Glomerular endothelial cell (primary cell): ENCODE data around the gene STON2. TPM values are rescaled to one million over a fixed set of nuclear protein-coding genes. Genes with fewer than 3 reads are reported as not detected.
"Not testable (repeated sequence)": the region's sequence is repeated elsewhere in the genome, so short reads cannot be mapped to it uniquely, and the experiment has no call there.

Experiments
- DNase-seq: peaks from one replicate; pipeline ENCODE4 v3.0.0-alpha.2; 2011; ENCODE audit warnings: low read depth, low spot score; ENCODE audit errors: extremely low read depth
- total RNA-seq: library from RNA; depleted of rRNA; stranded (reverse); fragments of >200 nt; gene quantifications from 2 replicates; pipeline ENCODE4 v1.2.3, GENCODE V29; 2015

STON2 gene, protein sequence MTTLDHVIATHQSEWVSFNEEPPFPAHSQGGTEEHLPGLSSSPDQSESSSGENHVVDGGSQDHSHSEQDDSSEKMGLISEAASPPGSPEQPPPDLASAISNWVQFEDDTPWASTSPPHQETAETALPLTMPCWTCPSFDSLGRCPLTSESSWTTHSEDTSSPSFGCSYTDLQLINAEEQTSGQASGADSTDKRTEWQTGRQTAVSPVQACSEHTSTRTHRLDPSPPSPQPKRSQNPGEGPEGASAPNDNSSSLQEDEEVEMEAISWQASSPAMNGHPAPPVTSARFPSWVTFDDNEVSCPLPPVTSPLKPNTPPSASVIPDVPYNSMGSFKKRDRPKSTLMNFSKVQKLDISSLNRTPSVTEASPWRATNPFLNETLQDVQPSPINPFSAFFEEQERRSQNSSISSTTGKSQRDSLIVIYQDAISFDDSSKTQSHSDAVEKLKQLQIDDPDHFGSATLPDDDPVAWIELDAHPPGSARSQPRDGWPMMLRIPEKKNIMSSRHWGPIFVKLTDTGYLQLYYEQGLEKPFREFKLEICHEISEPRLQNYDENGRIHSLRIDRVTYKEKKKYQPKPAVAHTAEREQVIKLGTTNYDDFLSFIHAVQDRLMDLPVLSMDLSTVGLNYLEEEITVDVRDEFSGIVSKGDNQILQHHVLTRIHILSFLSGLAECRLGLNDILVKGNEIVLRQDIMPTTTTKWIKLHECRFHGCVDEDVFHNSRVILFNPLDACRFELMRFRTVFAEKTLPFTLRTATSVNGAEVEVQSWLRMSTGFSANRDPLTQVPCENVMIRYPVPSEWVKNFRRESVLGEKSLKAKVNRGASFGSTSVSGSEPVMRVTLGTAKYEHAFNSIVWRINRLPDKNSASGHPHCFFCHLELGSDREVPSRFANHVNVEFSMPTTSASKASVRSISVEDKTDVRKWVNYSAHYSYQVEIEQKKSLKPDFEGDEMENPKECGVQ
- total RNA-seq = 3.4 and 6.4 TPM in 2 replicates

DNA sequence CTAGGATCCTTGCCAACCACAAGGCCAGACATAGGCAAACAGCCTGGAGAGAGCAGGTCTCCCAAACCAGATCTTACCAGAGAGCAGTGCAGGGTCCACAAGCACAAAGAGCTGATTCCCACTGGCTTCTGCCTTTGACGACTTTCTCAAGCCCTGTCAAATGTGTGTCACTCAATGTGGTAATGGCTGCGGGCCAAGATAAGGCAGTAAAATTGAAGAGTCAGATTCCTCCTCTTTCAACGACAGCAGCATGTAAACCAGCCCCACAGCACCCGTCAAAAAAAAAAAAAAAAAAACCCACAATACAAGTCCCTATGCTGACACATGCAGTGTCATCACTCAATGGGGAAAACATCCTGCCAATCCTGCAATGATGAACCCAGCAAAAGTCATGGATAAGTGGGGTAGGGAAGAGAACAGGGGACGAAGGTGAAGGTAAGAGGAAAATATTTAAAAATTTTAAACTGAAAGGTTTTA lies at the start of gene STON2:
Gene STON2 (minus strand): TSS at position 123 of the 477 bp plus-strand sequence. CDS start 1,942 bp downstream, outside the sequence.
- DNase-seq = no peak

DNA sequence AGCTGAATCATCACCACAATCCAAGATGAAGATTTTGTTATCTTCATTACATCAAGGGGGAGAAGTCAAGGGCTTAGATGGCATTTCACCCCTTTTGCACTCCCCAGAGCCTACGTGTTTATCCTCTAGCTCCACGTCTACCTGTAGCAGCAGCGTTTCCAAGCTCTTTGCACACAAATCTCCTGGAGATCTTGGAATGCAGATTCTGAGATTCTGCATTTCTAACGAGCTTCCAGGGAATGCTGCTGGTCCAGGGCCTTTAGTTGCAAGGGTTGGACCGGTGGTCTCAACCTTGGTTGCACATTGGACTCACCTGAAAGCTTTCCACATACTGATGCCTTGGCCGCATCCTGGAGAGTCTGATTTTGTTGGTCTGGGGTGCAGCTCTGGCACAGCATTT lies 49.5 kb upstream of the STON2 start:
- DNase-seq = no peak

DNA sequence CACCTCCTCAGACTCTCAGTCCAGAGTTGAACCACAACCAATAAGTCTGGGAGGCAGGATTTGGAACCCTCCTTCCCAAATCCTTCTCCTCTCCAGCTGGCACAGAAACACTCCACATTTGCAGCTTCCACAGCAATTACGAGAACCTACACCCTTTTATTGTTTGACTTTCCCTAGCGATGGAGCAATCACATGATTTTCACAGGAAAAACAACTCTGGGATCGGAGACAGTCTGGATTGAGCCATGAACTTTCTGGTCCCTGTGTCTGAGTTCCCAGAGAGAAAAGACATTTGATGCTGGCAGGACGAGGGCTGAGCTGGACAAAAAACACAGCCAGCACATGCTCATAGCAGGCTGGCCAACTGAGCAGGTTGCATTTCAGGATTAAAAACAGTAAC lies 49.0 kb upstream of the STON2 start:
- DNase-seq = no peak

DNA sequence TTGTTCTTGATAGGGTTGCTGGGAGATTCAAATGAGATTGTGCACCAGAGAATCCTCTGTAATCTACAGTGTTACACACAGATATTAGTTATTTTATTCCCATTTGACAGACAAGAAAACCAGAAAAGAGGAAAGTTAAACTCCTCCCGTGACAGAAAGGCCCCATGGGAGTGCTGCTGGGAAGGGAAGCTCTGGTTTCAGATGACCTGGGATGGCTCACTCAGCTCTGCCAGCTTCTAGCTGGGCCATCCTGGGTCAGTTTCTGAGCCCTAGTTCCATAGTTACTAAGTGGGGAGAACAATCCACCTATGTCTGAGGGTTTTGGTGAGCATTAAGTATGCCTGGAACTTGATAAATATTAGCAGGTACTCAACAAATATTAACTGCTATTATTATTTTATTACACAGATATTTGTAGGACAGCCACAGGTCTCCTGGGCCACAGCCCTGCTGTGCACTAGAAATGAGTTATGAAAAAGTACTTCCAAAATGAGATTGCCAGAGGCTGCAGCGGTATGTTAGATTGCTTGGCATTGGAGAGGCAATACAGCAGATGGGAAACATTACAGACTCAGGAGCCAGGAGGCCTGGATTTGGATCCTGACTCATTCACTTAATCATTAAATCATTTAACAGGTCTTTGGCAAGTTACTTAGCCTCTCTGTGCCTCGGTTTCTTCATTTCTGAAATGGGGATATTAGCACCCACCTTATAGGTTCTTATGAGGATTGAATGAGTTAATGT lies 47.1 kb upstream of the STON2 start:
- no peak for DNase-seq

DNA sequence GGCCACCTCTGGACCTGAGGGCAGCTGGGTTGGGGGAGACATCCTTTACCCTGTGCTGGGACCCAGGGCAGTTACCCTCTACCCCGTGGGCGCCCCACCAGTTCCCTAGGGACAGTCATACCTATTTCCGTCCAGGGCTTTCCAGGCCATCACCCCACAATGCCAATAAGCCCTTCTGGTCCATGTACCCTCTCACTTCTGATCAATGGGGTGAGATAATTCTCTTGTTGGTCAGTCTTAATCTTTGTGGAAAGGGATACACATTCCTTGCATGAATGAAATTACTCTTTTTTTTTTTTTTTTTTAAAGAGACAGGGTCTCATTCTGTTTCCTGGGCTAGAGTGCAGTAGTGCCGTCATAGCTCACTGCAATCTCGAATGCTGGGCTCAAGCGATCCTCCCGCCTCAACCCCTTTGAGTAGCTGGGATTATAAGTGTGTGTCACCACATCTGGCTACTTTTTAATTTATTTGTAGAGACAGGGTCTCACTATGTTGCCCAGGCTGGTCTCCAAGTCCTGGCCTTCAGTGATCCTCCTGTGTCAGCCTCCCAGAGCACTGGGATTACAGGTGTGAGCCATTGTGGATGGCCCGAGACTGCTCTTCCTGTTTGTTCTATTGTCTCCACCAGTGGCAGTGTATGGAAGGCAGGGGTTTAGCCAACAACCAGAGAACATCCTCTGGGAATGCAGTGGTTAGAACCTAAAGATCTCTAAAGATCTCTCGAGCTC lies 46.3 kb upstream of the STON2 start:
- DNase-seq = no peak

DNA sequence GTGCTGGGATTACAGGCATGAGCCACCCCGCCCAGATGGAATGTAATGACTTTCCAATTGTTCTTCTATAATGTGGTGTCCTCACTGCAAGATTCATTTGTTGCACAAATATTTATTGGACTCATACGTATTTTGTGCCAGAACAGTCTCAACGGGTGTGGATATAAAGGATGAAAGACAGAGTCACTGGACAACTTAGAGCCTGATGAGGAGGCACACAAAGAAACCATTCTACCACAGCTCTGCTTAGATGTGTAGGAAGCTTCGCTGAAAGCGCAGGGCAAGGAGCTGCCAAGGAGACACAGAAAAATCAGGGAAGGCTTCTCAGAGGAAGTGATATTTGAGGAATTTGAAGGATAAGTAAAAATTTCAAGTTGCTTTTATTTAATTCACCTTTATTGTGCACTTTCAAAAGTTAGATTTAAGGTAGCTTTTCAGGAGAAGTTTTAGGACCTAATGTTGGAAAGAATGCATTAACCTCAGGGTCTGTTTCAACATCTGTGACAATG lies 41.6 kb upstream of the STON2 start:
- DNase-seq = no peak

DNA sequence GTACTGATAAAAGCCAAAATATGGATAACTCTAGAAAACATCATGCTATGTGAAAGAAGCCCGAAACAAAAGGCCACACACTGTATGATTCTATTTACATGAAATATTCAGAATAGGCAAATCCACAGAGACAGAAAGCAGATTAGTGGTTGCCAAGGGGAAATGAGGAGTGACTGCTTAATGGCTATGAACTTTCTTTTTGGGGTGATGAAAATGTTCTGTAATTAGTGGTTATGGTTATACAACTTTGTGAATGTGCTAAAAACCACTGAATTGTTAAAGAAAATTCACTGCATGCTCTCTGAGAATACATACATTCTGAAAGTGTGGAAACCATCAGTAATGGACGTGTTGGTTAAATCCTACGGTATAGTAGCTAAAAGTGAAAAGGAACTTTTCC lies 39.9 kb upstream of the STON2 start:
- no peak for DNase-seq

DNA sequence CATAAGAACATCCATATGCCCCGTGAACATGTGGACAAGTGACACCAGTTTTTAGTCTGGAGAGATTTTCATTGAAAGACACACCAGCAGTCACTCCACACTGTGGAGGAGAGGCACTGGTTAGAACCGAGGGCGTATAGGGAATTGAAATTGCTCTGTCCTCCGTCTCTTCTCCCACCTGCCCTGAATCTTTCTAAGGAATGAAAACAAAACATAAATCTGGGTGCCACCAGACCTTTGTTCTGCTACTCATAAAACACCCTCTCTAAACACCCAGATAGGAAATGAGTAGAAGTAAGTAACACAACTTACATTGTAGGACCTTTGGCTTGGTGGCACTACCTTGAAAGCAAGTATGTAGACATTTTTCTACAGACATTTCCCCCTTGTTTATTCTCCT lies 37.1 kb upstream of the STON2 start:
- DNase-seq = no peak

DNA sequence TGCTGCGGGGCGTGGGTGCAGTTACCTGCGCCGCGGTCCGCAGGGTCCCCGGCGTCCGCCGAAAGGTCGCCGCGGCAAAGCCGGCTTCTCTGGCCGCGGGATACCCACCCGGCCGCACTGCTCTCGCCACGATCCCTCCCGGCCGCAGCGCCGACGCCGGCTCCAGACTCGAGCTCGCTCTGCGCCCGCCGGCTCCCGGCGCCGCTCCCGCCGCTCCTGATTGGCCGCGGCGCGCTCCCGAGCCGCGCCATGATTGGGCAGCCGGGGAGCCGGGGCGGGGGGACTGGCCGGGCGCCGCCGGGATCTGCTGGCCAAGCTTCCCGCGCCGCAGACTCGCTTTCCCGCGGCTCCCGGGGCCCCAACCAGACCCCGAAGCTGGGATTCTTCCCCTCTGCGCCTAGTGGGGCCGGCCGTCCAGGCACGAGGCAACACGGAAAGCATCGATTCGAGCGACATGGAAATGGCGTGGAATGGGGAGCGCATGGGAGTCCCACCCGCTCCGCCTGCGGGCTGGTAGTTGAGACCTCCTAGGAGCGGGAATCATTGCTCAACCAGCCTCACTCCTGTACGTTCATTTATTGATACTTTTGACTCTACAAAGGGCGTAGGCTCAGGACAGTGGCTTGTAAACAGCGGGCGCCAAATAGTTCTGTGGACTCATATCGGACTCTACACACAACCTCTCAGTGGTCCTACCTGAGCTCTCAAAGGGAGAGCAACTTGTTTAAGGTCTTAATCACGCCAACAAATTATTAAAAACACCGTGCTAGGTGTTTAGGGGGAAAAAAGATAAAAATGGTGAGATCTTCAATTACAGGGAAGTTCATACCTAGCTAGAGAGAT lies 36.4 kb upstream of the STON2 start:
- no peak for DNase-seq

DNA sequence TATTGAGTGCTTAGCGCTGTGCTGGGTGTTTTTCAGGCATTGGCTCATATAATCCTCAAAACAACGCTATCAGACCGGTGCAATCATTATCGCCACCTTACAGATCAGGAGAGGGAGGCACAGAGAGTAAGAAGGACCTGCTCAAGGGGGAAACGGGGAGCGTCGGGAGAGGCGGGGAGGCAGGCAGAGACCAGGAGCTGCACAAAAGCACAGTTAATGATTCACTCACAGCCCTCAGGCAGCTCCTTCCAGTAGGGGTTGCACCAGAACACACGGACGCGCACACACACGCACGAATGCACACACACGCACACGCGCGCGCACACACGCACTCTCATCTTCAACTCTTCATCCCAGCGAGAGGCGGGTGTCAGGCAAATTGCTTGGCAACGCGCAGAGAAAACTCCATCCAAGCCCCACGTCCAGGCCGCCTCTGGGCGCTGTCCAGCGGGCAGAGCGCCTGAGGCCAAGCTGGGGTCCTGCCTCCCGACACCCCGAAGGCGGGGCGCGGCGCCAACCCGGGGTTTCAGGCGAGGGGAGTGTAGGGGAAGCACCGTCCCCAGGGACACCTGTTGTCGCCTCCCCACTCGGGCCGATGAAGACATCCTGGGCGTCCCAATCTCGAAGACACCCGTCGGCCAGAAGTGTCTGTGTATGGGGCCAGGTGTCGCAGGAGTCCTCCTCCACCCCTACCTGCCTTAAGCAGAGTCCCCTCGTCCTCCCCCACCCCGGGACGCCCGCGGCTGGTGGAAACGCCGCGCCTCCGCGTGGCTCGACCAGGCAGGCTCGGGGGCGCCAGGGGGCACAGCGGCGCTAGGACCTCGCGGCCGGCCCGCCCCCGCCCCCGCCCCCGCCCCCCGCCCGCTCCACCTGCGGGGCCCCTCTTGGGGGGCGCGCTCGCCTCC lies 35.5 kb upstream of the STON2 start:
- no peak for DNase-seq

DNA sequence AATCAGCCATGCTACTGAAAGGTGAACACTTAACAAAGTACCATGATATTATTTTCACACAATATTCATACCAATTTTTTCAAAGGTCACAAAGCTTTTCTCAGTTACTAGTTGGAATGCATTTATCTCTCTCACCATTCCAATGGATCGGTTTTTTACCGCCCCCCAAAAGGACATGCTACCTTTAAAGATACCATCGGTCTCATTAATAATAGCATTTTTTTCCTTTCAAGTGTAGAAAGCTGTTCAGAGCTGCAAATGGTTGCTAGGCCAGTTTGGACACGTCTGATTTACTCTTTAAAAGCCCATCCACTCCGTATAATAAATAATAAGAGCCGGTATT lies 34.9 kb upstream of the STON2 start:
- no peak for DNase-seq

DNA sequence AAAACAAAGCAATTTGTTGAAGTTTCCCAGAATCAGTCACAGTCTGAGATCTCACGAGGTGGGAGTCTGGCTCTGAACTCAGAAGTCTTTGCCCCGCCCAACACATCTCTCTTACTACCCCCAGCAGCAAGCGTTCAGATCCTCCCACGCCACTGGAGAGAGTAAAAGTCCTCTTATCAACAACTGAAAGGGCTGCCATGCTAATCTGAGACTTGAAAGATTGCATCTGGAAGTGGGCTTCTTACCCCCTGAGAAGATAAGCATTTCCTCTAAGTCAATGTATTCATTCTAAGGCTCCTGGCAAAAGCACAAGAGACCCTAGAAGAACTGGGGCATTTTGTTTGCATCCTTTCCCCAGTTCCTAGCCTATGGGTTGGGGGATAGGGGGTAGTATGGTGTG lies 34.1 kb upstream of the STON2 start:
- no peak for DNase-seq

DNA sequence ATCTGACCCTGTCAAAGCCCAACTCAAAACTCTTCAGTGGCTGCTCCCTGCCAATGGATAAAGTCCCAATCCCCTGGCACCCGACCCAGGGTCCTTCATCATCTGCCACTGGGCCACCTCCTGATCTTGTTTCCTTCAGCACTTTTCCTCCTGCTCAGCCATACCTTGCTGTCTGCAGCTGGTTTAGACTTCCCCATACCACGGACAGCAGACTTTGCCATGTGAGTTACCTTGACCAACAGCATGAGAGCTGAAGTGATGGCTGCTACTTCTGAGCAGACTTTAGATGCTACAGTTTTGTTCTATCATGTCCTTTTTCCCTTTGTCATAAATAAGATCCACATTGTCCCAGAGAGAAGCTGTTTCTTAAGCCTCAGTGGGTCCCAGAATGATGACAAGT lies 33.3 kb upstream of the STON2 start:
- no peak for DNase-seq

DNA sequence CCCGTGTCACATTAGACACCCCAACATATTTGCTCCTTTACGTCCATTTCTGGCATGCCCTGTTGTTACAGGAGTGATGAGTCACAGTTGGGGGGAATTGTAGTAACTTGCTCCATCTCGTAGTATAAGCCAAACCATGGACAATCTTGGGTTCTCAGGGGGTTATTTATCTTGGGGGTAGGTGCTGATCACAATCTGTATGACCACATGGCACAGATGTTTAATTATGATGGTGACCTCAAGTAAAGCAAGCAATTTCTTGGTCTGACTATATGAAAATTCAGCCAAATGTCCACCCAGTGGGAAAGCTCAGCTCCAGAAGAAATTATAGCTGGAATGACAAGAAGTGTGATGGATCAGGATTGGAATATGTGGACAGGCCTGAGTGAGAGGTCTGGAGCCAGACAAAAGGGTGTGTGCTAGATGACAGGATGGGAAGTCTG lies 32.1 kb upstream of the STON2 start:
- no peak for DNase-seq

DNA sequence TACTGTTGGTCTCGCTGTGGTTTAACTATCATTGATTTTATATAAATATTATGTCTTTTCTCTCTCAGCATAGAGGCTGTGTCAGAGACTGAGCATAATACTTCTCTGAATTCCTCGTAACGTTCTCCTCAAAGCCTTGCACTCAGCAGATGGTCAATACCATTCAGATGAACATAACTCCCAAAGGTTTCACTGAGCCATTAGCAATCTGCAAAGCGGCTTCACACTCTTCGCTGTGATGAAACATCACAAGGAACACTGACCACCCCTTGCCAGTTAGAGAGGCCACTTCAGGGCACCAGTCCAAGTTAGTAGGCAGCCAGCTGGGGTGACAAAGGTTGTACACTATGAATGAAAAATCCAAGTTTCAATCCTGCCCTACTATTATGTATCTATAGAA lies 30.1 kb upstream of the STON2 start:
- DNase-seq = no peak

DNA sequence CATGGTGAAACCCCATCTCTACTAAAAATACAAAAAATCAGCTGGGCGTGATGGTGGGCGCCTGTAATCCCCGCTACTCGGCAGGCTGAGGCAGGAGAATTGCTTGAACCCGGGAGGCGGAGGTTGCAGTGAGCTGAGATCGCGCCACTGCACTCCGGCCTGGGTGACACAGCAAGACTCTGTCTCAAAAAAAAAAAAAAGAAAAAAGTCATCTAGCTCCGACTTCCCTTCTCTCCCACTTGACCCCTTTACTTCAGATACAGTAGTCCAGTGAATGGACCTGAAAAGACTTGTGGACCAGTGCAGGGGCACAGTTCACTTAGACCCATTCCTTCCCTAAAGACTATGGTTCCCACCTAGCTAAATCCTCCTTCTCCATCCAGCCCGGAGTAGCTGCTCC lies 29.6 kb upstream of the STON2 start:
- DNase-seq = not testable (repeated sequence)

DNA sequence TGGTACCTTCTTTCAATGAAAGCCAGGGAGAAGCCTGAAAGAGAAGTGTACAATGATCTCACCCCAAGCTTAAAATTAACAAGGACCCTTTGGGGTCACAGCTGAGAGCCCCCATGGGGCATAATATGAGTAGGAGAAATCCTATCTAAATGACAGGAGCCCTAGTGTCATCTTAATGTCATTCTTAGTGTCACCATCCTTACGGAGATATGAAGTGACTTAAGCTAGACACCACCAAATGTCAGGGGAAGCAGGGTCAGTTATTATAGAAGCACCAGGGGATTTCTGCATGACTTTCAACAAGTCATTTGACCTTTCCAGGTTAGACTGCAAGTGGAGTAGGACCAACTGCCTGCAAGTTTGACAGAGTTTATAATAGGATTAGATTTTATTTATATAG lies 28.9 kb upstream of the STON2 start:
- DNase-seq = no peak

DNA sequence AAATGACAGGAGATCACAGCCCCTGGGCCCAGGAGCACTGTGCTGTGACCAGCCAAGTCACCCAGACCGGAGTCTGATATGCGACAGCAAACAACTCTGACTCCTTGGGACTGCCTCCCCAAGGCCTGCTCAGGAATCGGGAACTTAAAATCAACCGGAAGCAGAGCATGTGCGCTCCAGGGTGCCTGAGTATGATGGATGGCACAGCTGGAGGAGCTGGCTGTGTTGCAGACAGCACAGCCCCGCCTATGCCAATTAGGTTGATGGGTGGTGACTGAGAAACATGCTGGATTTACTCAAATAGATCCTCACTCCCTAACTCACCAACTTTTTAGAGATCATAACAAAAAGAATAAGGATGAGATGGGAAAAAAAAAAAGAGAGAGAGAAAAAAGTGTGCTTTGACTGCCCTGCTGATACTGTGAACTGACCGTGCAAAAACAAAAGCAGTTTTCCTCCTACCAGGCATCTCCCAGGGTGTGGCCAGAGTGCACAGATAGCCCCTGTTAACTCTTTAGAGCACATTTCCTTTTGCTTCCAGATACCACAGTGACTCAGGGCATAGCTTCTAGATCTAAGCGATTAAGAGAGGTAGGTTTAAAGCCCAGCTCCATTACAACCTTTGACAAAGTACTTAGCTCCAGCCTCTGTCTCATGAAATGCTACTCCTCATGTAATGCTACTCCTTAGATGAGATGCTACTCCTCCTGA lies 27.4 kb upstream of the STON2 start:
- no peak for DNase-seq
